Aorta (tissue), 5 donors: ENCODE data around the gene DR1. TPM values are rescaled to one million over a fixed set of nuclear protein-coding genes. Genes with fewer than 3 reads are reported as not detected.

Source experiments
- ATAC-seq: fragments of 200-7000 bp; cut with Tn5 transposase; one replicate; pipeline ENCODE4 v1.9.1; 2022; ENCODE audit warnings: moderate library complexity; ENCODE audit not compliant: low FRiP score
- DNase-seq, 2 donors: peaks; one replicate each; pipeline ENCODE4 v3.0.0-alpha.2; 2020
- H3K27ac ChIP-seq, 2 donors: one replicate each; pipeline ENCODE4 v1.5.1; 2013; ENCODE audit warnings: low read length in 2 of 2, mild to moderate bottlenecking in 2 of 2, moderate library complexity in 2 of 2, control low read depth in 1 of 2, inconsistent platforms in 1 of 2, low read depth in 1 of 2
- H3K27me3 ChIP-seq, 2 donors: one replicate each; pipeline ENCODE4 v1.6.1; 2013; ENCODE audit warnings: control low read depth in 1 of 2, low read length in 1 of 2, mild to moderate bottlenecking in 1 of 2, moderate library complexity in 1 of 2; ENCODE audit not compliant: insufficient read depth in 2 of 2, control insufficient read depth in 1 of 2
- H3K36me3 ChIP-seq, 2 donors: one replicate each; pipeline ENCODE4 v1.6.1; 2013; ENCODE audit warnings: control low read depth in 1 of 2, low read length in 1 of 2, mild to moderate bottlenecking in 1 of 2; ENCODE audit not compliant: insufficient read depth in 2 of 2, control insufficient read depth in 1 of 2
- H3K4me1 ChIP-seq, 2 donors: one replicate each; pipeline ENCODE4 v1.6.1; 2013; ENCODE audit warnings: low read length in 2 of 2, control low read depth in 1 of 2, mild to moderate bottlenecking in 1 of 2, moderate library complexity in 1 of 2; ENCODE audit not compliant: insufficient read depth in 2 of 2, control insufficient read depth in 1 of 2
- H3K4me3 ChIP-seq, 2 donors: one replicate each; pipeline ENCODE4 v1.5.1; 2013; ENCODE audit warnings: low read length in 2 of 2, control low read depth in 1 of 2, mild to moderate bottlenecking in 1 of 2
- H3K9me3 ChIP-seq: one replicate; pipeline ENCODE4 v1.6.1; 2013; ENCODE audit warnings: mild to moderate bottlenecking, low read length; ENCODE audit not compliant: control insufficient read depth
- WGBS, 2 donors: extraction: QIAGEN DNeasy Blood & Tissue Kit; methylation state at CpG; one replicate each; pipeline ENCODE4 v1.1.7; 2013; 5-methylcytosine and 5-hydroxymethylcytosine counted together
- intact Hi-C, 2 donors: fragments of 100-400 bp; cut with DNase I; formaldehyde crosslinking; loops; one replicate each; pipeline versions ENCODE4 v1.14.2 to v1.15.0; 2022
- polyA plus RNA-seq, 2 donors: library from polyadenylated mRNA; stranded (reverse); fragments of 200-250 nt; gene quantifications; one replicate each; pipeline ENCODE4 v1.2.3, GENCODE V29; 2013
- total RNA-seq, 2 donors: library from RNA; stranded (reverse); fragmentation: NEBNext Ultra II Directional; extraction: Animal tissue kit (Norgen Biotek cat#: 25700); gene quantifications; one replicate each; pipeline ENCODE4 v1.2.1, GENCODE V29; 2021
- donor health status: healthy with polysubstance abuse.
- donor health status: Bipolar disorder and iron deficiency.
- donor health status: DM: no; HTN: no; CAD: no.
- donor health status: DM: no; HTN: no; CAD: no.
- donor health status: DM: yes; HTN: yes; CAD: no.

The DR1 gene
- total and polyA plus RNA-seq, 4 donors, result 15.3 to 45.2 (median 33.1) TPM

DNA sequence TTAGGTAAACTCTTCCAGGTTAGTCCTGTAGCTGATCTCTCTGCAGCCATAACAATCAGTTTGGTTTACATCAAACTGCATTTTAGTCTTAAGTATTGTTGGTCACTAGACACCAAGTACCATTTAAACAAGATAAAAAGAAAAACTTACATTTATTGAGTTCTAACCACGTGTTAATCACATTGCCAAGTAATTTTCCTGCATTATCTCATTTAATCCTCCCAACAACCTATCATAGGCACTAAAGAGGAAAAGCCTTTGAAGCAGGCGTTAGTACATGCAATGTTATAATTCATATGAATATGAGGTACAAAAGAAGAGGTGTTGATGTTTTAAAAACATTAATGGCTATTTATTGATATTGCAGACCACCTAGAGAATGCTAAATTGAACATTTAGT is 9.0 kb downstream of the DR1 start:
- H3K27ac ChIP-seq, result no peak overlapping the region
- 42 to 60% methylated on average over 2 of the region's 2 CpGs for WGBS, 2 donors
- no peak overlapping the region for H3K4me3 ChIP-seq
- no peaks in the 10 kb centered on the region for H3K27me3 ChIP-seq
- H3K4me1 ChIP-seq, result peaks cover 0 to 2% of the 10 kb centered on the region in 2 donors
- ATAC-seq (no peak), DNase-seq (no peak)
- intact Hi-C loops, result no loop called here
- H3K9me3 ChIP-seq, result no peaks in the 10 kb centered on the region
- H3K36me3 ChIP-seq, result peaks cover 0 to 1% of the 10 kb centered on the region in 2 donors

DNA sequence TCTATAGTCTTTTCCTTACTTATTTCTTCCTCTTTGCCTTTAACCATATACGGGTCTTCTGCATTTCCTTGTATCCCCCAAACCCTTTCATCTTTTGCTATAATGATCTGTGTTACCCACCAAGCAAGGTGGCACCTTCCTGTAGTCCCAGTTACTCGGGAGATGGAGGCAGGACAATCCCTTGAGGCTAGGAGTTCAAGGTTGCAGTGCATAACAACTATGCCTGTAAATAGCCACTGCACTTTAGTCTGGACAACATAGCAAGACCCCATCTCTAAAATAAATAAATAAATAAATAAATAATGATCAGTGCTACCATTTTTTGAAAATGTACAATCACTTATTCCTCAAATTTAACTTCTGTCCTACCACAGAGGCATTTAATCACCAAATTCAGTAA is 11.5 kb downstream of the DR1 start:
- ATAC-seq (no peak), DNase-seq (no peak)
- H3K27ac ChIP-seq, result no peak overlapping the region
- no peak overlapping the region for H3K4me3 ChIP-seq
- H3K27me3 ChIP-seq, result no peaks in the 10 kb centered on the region
- WGBS, 2 donors, result 97 to 100% methylated on average over 2 of the region's 2 CpGs
- intact Hi-C loops, result no loop called here
- H3K36me3 ChIP-seq, result peaks cover 0 to 1% of the 10 kb centered on the region in 2 donors
- H3K9me3 ChIP-seq, result no peaks in the 10 kb centered on the region
- peaks cover 0 to 2% of the 10 kb centered on the region in 2 donors for H3K4me1 ChIP-seq

DNA sequence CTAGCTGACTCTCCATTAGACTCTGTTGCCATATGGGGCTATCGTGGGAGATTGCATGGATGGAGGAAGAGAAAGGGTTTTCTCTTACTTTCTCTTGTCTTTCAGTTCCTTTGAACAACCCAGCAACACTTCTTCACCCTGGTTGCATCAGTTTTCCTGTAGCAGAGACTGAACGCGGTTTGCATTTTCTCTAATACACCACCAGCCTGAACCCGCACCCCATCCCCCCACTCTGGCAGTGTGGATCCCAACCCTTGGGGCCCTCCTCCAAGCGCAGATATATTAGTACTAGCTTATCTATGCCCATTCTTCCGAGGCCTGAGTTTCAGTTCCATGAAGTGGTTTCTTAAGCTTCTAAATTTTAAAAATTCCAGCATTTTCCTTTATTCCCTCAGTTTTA is 12.6 kb downstream of the DR1 start:
- WGBS, 2 donors, result 82 to 85% methylated on average over 6 of the region's 6 CpGs
- Histone ChIP-seq H3K27ac (no peak overlapping the region), H3K27me3 (no peaks in the 10 kb centered on the region), H3K4me1 (peaks cover 0 to 2% of the 10 kb centered on the region in 2 donors), H3K4me3 (no peak overlapping the region), H3K9me3 (no peaks in the 10 kb centered on the region), H3K36me3 (peaks cover 0 to 1% of the 10 kb centered on the region in 2 donors)
- intact Hi-C loops, result no loop called here
- DNase-seq (no peak), ATAC-seq (no peak)

DNA sequence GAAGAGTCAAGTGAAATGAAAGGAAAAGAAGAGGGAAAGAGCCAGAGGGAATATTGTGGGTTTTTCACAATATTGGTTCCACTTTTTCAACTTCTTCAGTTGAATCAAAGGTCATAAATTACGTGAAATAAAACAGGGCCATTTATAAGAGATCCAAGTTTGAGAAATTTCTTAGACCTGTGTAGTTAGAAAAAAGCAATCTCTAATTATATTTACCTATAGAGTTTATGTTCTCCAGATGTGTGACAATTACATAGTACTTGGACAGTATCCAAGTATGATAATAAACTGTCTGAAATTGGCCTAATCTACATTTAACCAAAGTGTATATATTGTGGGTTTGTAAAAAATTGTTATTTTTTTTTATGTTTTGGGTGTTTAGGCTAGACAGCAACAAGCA is 14.4 kb downstream of the DR1 start:
- intact Hi-C loops, result no loop called here
- 89 to 92% methylated on average over 1 of the region's 1 CpG for WGBS, 2 donors
- DNase-seq (no peak), ATAC-seq (no peak)
- Histone ChIP-seq H3K4me1 (peaks cover 0 to 2% of the 10 kb centered on the region in 2 donors), H3K27me3 (no peaks in the 10 kb centered on the region), H3K4me3 (no peak overlapping the region), H3K27ac (no peak overlapping the region), H3K36me3 (peaks cover 0 to 1% of the 10 kb centered on the region in 2 donors), H3K9me3 (no peaks in the 10 kb centered on the region)

DNA sequence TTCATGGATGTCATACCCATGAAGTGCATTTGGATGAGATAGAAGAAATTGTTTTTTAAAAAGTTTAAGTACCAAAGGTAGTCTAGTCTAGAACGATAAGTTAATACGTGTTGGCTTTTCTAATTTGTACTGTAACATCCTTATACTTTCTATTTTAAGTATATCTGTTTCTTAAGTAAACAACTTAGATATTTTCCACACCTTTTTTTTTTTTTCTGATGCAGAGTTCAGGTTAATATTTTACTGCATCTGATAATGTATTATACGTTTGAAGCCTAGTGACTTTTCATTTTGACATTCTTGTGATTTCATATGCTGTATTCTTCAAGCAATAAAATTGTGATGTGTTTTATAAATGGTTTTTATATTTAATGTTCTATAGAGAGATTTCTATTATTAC is 16.5 kb downstream of the DR1 start:
- intact Hi-C loops, result no loop called here
- no peak overlapping the region for H3K27ac ChIP-seq
- WGBS, 2 donors, result 74 to 79% methylated on average over 3 of the region's 3 CpGs
- no peaks in the 10 kb centered on the region for H3K4me1 ChIP-seq
- H3K9me3 ChIP-seq, result no peaks in the 10 kb centered on the region
- no peaks in the 10 kb centered on the region for H3K27me3 ChIP-seq
- no peak for DNase-seq
- no peak for ATAC-seq
- no peak overlapping the region for H3K4me3 ChIP-seq
- H3K36me3 ChIP-seq, result peaks cover 0 to 3% of the 10 kb centered on the region in 2 donors

DNA sequence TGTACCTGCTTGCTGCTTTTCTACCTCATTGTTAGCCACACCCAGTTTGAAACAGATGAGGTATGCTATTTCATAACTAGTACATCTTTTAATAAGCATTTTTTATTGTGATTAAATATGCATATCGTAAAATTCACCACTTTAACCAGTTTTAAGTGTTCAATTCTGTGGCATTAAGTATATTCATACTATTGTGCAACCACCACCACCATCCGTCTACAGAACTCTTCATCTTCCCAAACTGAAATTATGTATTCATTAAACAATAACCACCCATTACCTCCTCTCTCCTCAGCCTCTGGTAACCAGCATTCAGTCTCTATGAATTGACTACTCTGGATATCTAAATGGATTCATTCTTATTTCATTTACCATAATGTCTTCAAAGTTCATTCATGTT is 20.1 kb downstream of the DR1 start:
- Histone ChIP-seq H3K36me3 (peaks cover 0 to 3% of the 10 kb centered on the region in 2 donors), H3K9me3 (no peaks in the 10 kb centered on the region), H3K27ac (no peak overlapping the region), H3K4me1 (no peaks in the 10 kb centered on the region), H3K27me3 (no peaks in the 10 kb centered on the region), H3K4me3 (no peak overlapping the region)
- intact Hi-C loops, result no loop called here
- WGBS, 2 donors, result 97% methylated on average over 2 of the region's 2 CpGs
- ATAC-seq, result no peak
- DNase-seq, result no peak

DNA sequence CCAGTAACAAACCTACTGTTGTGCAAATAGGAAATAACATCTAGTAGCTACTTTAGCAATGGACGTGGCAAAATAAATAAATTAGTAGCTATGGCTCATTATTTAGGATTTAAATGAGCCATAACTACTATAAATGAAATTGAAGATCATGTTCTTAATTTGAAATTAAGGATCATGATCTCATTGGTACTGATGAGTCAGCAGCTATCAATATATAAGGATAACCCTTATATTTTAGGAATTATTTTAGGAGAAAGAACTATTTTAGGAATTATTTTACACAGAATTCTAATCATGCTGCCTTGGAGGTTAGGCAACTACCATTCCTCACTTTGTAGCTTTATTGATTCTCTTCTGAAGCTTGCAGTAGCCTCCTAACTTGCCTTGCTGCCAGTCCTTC is 24.0 kb downstream of the DR1 start:
- peaks cover 3% of the 10 kb centered on the region for H3K9me3 ChIP-seq
- no peak overlapping the region for H3K27ac ChIP-seq
- intact Hi-C loops, result no loop called here
- H3K4me1 ChIP-seq, result no peaks in the 10 kb centered on the region
- H3K36me3 ChIP-seq, result peaks cover 0 to 3% of the 10 kb centered on the region in 2 donors
- no peak overlapping the region for H3K4me3 ChIP-seq
- 81 to 89% methylated on average over 1 of the region's 1 CpG for WGBS, 2 donors
- no peak for ATAC-seq
- no peaks in the 10 kb centered on the region for H3K27me3 ChIP-seq
- no peak for DNase-seq

DNA sequence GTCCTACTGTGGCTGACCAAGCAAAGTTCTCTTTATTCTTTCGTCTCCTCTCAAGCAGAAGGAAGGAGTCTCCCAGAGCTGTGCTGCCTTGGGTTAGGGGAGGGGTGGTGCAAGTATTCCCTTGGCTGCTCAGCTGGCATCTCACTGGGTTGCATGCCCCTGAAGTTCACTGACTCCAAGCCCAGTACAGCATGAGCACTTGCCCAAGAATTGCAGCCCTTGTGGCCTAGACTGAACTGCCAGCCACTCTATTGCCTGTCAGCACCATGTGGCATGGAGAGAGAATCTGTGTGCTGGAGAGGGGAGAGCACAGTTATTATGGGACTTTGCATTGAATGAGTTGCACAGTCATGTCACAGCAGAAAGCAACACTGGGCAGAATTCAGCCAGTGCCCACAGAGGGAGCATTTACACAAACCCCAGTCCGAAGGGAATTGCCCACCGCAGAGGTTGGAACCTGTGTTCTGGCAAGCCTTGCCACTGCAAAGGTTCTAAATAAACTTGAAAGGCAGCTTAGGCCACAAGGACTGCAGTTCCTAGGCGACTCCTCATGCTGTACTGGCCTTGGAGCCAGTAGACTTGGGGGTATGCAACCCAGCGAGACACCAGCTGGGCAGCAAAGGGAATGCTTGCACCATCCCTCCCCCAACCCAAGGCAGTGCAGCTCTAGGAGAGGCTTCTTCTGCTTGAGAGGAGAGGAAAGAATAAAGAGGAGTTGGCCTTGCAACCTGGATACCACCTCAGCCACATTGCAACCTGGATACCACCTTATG is 28.8 kb downstream of the DR1 start:
- Histone ChIP-seq H3K27me3 (no peaks in the 10 kb centered on the region), H3K9me3 (peaks cover 3% of the 10 kb centered on the region), H3K36me3 (no peaks in the 10 kb centered on the region), H3K4me3 (no peak overlapping the region), H3K27ac (no peak overlapping the region), H3K4me1 (no peaks in the 10 kb centered on the region)
- WGBS, 2 donors, result 98 to 99% methylated on average over 5 of the region's 5 CpGs
- ATAC-seq, result no peak
- no peak for DNase-seq
- intact Hi-C loops, result no loop called here

DNA sequence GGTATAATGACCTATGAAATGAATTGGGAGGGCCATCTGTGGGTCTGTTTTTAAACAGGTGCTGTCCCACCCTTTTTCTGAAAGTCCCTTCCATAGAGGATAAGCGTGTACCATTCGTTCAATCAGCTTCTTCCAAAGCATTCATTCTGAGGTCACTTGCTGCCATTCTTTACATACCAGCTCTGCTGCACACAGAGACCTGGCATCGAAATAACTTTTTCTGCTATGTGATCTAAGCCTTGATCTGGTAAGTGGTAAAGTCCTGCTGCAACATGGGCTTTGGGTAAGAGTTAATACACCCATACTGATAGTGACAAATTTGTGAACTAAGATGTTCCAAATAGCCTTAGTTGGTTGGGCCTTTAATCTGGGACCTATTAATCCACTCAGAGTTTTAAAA is 38.9 kb downstream of the DR1 start:
- Histone ChIP-seq H3K4me3 (no peak overlapping the region), H3K27me3 (no peaks in the 10 kb centered on the region), H3K36me3 (no peaks in the 10 kb centered on the region), H3K4me1 (no peaks in the 10 kb centered on the region), H3K27ac (no peak overlapping the region), H3K9me3 (peaks cover 5% of the 10 kb centered on the region)
- intact Hi-C loops, result no loop called here
- ATAC-seq, result no peak
- 63 to 79% methylated on average over 3 of the region's 3 CpGs for WGBS, 2 donors
- no peak for DNase-seq
